ENCODE results near the gene ECEL1. TPM values are rescaled to one million over a fixed set of nuclear protein-coding genes. Genes with fewer than 3 reads are reported as not detected.

The ECEL1 gene
- total and polyA plus RNA-seq, 2 of the 4 experiments (the other 2 are of a cell fraction) = not detected

- Histone ChIP-seq H3K18ac (ENCODE audit: low read depth, low read length) (no peak overlapping the region), H3K9me1 (ENCODE audit: insufficient read depth, low read length) (no peaks in the 10 kb centered on the region), H2BK120ac (ENCODE audit: low read depth, low read length) (no peak overlapping the region), H2AK9ac (replicated peaks; ENCODE audit: low read depth, low read length, poor library complexity) (no peak overlapping the region), H4K20me1 (ENCODE audit: insufficient read depth, low read length) (no peaks in the 10 kb centered on the region), H3K4me2 (ENCODE audit: low read depth, low read length) (no peak overlapping the region), H2AFZ (replicated peaks; ENCODE audit: low read length, poor library complexity) (no peak overlapping the region), H4K8ac (ENCODE audit: low read depth in 2 of 2, low read length in 2 of 2) (no peak overlapping the region), H3K56ac (ENCODE audit: extremely low read depth, insufficient read depth, low read length) (no peak overlapping the region), H3K36me3 (ENCODE audit: control insufficient read depth, insufficient read depth, low read length) (no peaks in the 10 kb centered on the region), H4K91ac (ENCODE audit: insufficient read depth, low read depth, low read length) (no peak overlapping the region), H3K27me3 (ENCODE audit: control insufficient read depth, insufficient read depth, low read length) (peaks cover 30% of the 10 kb centered on the region), H3K23ac (ENCODE audit: low read depth, low read length) (no peak overlapping the region), H3K14ac (replicated peaks; ENCODE audit: low read depth, low read length) (no peak overlapping the region), H3K4ac (ENCODE audit: low read depth, low read length) (no peak overlapping the region), H3K4me3 (ENCODE audit: insufficient read depth, low read depth, low read length) (no peak overlapping the region), H4K5ac (ENCODE audit: low read depth, low read length) (no peak overlapping the region), H2BK20ac (ENCODE audit: low read depth, low read length) (no peak overlapping the region), H2AK5ac (ENCODE audit: low read depth, low read length) (no peak overlapping the region), H3K4me1 (ENCODE audit: control insufficient read depth, insufficient read depth, low read length) (no peaks in the 10 kb centered on the region), H3K27ac (ENCODE audit: insufficient read depth, low read length) (no peak overlapping the region), H2BK5ac (ENCODE audit: low read depth, low read length, poor library complexity, severe bottlenecking) (no peak overlapping the region), H2BK15ac (ENCODE audit: low read depth, low read length) (no peak overlapping the region), H3K9me3 (ENCODE audit: control insufficient read depth, insufficient read depth, low read length) (no peaks in the 10 kb centered on the region), H3K9ac (ENCODE audit: low read depth, low read length) (no peak overlapping the region), H3K79me1 (ENCODE audit: low read depth in 1 of 2, low read length in 2 of 2) (no peaks in the 10 kb centered on the region)
- 81% methylated on average over 3 of the region's 12 CpGs; no CpG with 5 or more reads in 1 of the 2 experiments for WGBS, 2 experiments (ENCODE audit: extremely low coverage in 2 of 2, insufficient read length in 1 of 2)
- TF ChIP-seq CHD1 (IDR thresholded peaks at IDR 0.05; ENCODE audit: low read depth, low read length) (no peak), BHLHE40 (IDR thresholded peaks at IDR 0.05; ENCODE audit: low read depth, low read length) (no peak)
- POLR2A ChIA-PET (ENCODE audit: unreplicated experiment) = no interaction called here
- in situ Hi-C loops (cut with MboI; ENCODE audit: low sequenced_read_pairs) (no loop called here), intact Hi-C loops (cut with micrococcal nuclease) (no loop called here), dilution Hi-C loops (cut with HindIII; ENCODE audit: low sequenced_read_pairs, unreplicated experiment) (no loop called here)
- no peak for ATAC-seq (ENCODE audit: low read depth)
- no peak for DNase-seq
- no TSS peak for BruUV-seq (replicated peaks)
- CTCF ChIA-PET = interaction anchor here (0.9 kb wide), 1 partner anchor 536 kb away, joined by 3 read pairs; no protein-coding TSS in a partner anchor
These were observed 49.5 kb downstream of the ECEL1 start for GRCh38 chr2:232438091-232438490.
